Activated gamma-delta T cell treated with anti-CD3 and anti-CD28 coated beads, Interleukin-2, amount 50 U/mL, for 16 hours (primary cell): ENCODE results near the gene TAF3.

ENCODE experiments used
- DNase-seq: peaks from one replicate; pipeline ENCODE4 v3.0.0-alpha.2; 2020; ENCODE audit warnings: low read depth

TAF3 gene

DNA sequence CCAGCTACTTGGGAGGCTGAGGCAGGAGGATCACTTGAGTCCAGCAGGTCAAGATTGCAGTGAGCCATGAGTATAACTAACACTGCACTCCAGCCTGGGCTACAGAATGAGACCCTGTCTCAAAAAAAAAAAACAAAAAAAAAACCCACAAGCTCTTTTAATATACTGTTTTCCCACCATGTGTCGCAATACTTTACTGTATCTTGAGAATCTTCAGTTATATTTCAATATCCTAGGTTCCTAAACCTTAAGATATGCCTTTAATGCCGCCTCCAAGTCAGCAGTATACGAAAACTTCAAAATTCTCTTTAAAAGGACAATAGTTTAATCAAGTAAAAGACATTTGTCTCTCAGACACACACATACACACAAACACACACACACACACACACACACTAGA lies 62.8 kb downstream of the TAF3 start:
- no peak for DNase-seq

GRCh38 chr10:7886056-7886455 lies 67.8 kb downstream of the TAF3 start:
- DNase-seq = no peak

GRCh38 chr10:7887174-7887816 lies 69.0 kb downstream of the TAF3 start:
- no peak for DNase-seq

GRCh38 chr10:7889947-7890542 lies 71.7 kb downstream of the TAF3 start:
- no peak for DNase-seq

- no peak for DNase-seq
Observed at GRCh38 chr10:7890781-7891180, 72.5 kb downstream of the TAF3 start.

GRCh38 chr10:7891634-7892033 lies 73.3 kb downstream of the TAF3 start:
- DNase-seq = no peak

DNA sequence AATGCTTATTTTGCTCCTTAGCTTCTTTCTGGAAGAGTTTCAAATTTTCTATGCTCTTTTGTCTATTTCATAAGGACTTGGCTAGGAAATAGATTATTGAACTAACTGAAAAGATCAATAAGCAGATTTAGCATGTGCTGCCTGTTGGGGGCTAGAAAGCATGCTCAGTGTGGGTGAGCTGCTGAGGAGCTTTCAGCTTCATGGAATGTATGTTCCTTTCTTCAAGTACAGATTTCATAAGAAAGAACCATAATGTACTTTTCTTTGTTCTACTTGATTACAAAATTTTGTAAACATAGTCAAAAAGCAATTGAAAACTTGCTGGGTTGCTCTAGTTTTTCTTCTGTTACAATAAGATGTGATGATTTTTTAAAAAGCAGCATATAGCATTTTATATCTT lies 73.8 kb downstream of the TAF3 start:
- no peak for DNase-seq

DNA sequence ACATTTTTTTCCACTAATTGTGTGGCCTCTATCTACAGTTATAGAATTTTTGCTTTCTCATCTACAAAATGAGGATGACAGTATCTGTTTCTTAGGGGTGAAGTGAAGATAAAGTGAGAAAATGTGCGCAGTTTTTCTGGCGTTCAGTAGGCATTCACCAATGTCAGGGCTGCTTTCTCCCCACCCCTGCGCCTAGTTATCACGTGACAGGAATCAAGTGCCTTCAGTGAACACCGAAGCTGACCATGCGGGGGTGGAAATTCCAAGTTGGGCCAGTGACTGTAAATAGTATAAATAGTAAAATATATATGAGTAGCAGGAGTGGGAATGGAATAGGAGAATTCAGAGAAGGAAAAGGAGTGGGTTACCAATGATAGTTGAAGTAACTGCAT lies 77.4 kb downstream of the TAF3 start:
- no peak for DNase-seq

DNA sequence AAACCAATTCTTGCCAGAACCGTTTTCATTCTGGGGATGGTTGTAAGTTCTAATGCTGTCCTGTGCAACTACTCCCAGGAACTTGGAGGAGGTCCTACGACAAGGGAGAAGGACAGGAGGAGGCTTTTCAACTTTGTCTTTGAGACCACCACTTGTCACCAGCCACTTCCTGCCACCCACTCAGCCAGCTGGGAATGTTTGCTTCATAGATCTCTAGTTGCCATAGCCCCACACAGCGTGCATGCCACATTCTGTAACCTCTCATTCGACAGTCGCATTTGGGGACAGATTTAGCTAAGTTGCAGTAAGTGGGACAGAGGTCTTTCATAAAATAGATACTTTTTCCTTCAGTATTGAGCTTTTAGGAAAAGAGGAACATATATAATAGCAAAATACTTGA lies 78.0 kb downstream of the TAF3 start:
- no peak for DNase-seq

DNA sequence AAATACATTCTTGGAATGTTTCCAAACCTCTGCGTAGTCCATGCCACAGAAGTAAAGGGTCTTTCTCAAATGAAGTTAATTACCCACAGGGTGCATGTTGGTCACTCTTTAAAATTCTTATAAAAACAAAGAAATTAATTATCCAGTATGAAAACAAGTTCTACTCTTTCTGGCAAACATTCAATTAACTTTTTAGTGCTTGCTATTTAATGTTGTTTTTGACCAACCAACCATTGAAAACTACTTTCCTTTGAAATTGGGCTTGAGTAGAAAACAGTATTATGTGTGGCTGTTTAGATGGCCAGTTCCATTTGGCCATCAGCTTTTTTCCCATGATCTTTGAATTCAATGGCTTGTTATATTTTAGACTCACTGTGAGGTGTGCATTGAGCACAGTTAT lies 83.0 kb downstream of the TAF3 start:
- no peak for DNase-seq

- no peak for DNase-seq
Observed at GRCh38 chr10:7902413-7902812, 84.1 kb downstream of the TAF3 start.

DNA sequence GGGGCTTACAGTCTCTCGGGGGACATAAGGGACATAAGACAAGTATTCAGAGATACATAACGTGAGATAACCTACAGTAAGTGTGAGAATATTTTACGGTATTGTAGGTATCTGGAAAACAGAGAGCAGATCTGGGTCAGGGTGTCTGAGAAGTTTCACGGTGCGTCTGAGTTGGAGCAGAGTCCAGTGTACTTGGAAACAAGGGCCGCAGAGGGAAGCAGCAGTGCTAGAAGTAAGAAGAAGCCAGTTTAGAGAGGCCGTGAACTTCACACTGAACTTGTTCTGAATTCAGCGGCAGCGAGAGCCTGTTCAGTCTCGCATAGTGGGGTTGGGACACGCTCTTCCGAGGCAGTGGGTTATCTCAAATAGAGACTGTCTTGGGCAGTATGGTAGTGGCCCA lies 85.5 kb downstream of the TAF3 start:
- DNase-seq = no peak

- DNase-seq = no peak
Observed at GRCh38 chr10:7906128-7906527, 87.8 kb downstream of the TAF3 start.

- no peak for DNase-seq
Observed at GRCh38 chr10:7908541-7909210, 90.4 kb downstream of the TAF3 start.

DNA sequence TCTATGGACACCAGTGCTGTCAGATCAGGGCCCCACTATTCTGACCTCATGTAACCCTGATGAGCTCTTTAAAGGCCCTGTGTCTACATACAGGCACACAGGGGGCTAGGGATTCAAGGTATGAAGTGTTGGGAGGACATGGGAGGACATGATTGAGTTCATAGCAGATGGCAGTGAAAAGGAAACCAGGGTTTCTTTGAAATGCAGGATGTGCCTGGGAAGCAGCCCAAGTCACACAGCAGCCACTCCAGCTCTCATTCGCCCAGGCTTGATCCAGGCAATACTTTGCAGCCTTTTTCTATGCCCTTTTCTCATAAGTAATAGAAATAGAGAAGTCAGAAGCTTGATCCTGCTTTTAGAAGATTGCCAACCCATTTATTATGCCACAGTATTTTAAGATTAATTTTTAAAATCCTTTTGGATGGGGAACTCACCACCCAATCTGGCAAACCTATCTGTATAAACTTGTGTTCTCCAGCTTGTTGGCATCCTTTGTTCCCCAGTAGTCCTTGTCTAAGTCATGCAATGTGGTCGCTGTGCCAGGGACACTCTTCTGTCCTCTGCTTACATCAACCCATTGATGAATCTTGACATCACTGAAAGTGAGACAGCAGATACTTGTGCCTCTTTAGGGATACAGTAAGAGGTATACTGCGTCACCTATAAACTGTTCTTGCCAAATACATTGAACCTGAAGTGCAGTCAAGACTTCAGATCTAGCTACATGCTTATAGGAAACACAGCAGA lies 95.0 kb downstream of the TAF3 start:
- no peak for DNase-seq

DNA sequence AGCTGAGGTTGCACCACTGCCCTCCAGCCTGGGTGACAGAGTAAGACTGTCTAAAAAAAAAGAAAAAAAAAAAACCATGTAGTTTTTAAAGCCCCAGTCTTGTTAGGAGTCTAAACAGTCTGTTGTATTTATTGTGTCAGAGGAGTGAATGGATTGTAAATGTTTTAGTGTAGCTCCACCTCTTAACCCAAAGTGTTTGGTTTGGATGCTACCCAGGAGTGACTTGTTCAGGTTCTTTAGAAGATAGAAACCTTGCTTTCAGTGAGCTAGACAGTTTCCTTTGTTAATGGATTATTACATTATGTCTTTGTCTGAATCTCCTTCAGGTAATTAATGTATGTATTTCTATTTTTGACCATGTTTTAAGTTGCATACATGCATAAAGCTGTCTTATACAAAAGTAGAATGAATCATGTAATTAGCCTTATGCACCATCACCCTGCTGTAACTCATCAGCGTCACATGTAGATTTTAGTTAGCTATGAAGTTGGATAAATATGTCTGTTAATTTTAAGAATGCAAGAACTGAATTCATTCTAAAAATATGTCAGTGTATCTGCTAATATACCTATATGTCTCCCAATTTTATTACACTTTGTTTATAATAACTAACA lies 97.7 kb downstream of the TAF3 start:
- no peak for DNase-seq

DNA sequence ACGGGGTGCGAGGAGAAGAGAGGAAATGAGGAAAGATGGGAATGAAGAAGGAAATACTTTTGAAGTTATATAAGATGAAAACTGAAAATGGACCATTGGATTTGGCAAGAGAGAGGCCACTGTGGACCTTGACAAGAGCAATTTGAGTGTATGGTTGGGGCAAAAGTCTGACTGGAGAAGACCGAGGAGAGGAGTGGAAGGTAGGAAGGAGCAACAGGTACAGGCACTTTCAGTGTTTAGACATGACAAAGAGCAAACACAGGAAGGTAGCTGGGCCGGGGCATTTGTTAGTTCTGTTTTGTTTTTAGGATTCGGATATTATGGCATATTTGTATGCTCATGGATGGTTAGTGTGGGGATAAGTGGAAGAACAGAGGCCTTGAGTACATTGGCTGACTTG lies 99.4 kb downstream of the TAF3 start:
- no peak for DNase-seq

DNA sequence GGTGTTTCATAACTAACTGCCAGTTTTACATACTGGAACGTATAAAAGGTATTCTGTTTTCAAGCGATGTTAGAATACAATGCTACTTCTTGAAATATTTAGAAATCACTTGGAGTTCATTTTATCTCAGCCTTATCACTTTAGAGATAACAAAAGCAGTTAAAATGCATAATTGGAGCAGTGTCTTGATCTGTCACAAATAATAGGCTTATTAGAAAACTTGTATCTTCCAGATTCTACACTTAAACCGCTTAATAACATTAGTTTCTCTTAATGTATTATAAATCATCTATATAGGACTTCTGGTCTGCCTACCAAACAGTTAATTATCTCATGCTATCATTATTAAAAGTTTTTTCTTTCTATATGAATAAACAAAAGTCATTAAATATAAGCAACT lies 104.4 kb downstream of the TAF3 start:
- DNase-seq = no peak

DNA sequence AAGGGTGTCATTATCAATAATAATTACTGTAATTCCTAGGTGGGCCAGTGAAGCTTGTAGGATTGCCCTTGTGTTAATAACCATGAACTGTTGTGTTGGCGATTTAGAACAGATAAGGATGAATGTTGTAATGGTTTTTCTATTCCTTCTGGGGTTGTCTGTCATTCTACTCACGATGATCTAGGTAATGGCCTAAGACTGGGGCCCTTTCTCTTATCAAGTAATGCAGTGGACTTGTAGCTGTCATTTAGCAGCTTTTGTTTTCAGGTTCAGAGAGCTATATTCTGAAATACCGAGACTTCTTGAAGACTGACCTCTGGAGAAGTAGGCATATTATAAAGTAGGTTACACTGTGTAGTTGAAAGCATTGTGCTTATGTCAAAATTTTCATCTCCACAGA lies 110.2 kb downstream of the TAF3 start:
- no peak for DNase-seq

GRCh38 chr10:7932301-7933036 lies 114.2 kb downstream of the TAF3 start:
- no peak for DNase-seq

DNA sequence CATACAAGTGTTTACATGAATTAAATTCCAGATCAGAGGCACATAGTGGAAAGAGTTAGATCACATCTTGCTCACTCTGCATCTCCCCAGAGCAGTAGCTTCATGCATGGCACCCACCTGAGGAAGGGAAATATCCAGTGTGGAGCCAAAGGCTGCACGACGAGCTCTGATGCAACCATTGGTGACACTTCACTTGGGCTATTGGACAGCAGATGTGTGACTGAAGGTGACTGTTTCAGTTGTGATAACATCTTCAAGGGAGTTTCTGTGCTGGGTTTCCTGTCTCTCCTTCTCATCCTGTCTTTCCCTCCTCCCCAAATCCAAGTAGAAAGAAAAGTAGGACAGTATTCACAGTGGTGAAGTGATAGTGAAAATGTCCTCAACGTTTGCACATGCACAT lies 115.0 kb downstream of the TAF3 start:
- no peak for DNase-seq

DNA sequence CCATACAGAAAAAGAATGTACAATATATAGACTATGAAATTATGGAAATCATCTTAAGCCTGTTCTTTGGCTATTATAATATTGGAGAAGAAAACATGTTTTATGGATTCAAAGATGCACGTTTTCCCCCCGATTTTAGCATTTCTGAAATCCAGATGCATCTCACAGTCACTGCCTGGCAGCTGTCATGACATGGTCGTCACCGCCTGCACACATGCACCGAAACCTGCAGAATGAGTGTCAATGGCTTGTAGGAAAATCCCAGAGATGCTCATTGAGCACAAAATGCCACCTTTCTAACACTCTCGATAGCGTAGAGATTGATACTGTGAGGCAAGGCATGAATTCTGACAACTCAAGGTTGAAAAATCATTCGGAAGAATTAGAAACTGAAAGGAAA lies 115.5 kb downstream of the TAF3 start:
- DNase-seq = no peak
